Lower leg skin (tissue), 3 donors: ENCODE measurements around the gene UBE2V1.

Experiments used
- CTCF ChIP-seq, 3 donors: fragments of 450-650 bp; IDR thresholded peaks; one replicate each; pipeline ENCODE4 v1.5.1; 2016; ENCODE audit warnings: antibody characterized with exemption in 3 of 3, mild to moderate bottlenecking in 3 of 3, moderate library complexity in 2 of 3
- POLR2A ChIP-seq, 2 donors: fragments of 450-650 bp; IDR thresholded peaks; one replicate each; pipeline ENCODE4 v1.6.1; 2016 to 2017; ENCODE audit warnings: antibody characterized with exemption in 2 of 2, mild to moderate bottlenecking in 1 of 2, moderate library complexity in 1 of 2

- TF ChIP-seq CTCF (IDR thresholded peaks at IDR 0.05): no peak
- no peak for TF ChIP-seq POLR2A (IDR thresholded peaks at IDR 0.05)
These were observed 15.6 kb upstream of the UBE2V1 start for GRCh38 chr20:50128520-50128905.
